ENCODE results near the gene MFN1.

DNA sequence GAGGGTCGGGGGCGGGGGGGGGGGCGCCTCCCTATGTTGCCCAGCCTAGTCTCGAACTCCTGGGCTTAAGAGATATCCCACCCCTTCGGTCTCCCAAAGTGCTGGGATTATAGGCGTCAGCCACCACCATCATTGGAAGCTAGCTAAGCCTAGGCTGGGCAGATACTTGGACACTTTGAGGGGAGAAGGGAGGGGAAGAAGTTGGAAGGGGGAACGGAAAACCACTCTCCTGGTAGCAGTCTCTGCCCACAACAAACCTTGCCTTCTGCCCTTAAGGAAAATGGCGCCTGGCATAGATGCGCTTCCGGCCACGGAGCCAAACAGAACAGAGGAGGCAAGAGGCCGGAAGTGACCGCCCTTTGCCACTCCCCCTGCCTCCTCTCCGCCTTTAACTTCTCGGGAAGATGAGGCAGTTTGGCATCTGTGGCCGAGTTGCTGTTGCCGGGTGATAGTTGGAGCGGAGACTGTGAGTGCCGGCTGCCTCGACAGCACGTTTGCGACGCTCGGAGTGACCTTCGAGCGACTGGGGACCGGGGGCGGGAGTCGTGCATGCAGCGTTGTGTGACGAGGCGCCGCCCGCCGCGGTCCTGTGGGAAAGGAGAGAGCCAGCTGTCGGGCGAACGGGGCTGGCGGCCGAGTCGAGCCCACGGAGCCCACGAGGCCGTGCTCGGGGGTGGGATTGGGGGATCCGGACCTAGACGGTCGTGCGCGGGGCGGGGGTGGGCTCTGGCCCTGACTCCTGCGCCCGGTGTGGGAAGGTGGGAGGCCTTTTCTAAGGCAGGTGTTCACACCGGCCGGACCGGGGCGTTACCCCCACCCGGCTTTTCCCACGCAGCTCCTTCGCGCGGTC, at the start of gene MFN1:
- no peak for TF ChIP-seq POLR2A (IDR thresholded peaks at IDR 0.05; ENCODE audit: low read depth)
- TF ChIP-seq, protein P1, sequence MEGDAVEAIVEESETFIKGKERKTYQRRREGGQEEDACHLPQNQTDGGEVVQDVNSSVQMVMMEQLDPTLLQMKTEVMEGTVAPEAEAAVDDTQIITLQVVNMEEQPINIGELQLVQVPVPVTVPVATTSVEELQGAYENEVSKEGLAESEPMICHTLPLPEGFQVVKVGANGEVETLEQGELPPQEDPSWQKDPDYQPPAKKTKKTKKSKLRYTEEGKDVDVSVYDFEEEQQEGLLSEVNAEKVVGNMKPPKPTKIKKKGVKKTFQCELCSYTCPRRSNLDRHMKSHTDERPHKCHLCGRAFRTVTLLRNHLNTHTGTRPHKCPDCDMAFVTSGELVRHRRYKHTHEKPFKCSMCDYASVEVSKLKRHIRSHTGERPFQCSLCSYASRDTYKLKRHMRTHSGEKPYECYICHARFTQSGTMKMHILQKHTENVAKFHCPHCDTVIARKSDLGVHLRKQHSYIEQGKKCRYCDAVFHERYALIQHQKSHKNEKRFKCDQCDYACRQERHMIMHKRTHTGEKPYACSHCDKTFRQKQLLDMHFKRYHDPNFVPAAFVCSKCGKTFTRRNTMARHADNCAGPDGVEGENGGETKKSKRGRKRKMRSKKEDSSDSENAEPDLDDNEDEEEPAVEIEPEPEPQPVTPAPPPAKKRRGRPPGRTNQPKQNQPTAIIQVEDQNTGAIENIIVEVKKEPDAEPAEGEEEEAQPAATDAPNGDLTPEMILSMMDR (IDR thresholded peaks at IDR 0.05), result no peak
- TF ChIP-seq POLR2AphosphoS5 (IDR thresholded peaks at IDR 0.05), result peak; percentile 90 to 95
- no peak for TF ChIP-seq EP300 (IDR thresholded peaks at IDR 0.05)

Data from esophagus muscularis mucosa (tissue), 4 donors.